DMS153 (cell line): ENCODE data around the gene NUP93.
"Not testable (repeated sequence)": the region's sequence is repeated elsewhere in the genome, so short reads cannot be mapped to it uniquely, and the experiment has no call there.

Source experiments
- DNase-seq: peaks from one replicate; lab custom pipeline; 2025; lab: John Stamatoyannopoulos, UW

Gene NUP93

DNA sequence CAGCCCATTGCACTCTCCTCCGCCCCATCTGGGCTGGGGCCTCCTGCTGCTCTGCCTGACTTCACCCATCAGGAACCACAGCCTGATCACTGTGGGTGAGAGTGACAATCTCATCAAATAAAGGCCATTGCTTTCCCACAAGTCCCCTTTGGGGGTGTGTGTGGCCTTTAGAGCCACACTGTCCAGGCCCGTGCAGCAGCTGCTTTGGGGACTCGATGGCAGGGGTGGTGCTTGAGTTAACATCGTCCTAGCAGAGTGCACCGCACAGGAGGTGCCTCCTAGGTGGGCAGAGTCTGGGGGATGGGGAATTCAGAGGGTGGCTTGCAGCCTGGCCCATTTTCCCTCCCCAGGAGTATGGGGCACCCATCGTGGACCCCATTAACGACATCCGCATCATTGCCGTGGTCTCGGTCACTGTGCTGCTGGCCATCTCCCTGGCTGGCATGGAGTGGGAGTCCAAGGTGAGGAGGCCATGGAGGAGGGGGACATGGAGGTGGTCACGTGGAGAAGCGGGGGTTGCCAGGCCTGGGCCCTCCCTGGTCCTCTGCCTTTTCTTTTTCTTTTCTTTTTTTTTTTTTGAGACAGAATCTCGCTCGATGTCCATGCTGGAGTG lies 140.5 kb downstream of the NUP93 start:
- DNase-seq, result no peak

DNA sequence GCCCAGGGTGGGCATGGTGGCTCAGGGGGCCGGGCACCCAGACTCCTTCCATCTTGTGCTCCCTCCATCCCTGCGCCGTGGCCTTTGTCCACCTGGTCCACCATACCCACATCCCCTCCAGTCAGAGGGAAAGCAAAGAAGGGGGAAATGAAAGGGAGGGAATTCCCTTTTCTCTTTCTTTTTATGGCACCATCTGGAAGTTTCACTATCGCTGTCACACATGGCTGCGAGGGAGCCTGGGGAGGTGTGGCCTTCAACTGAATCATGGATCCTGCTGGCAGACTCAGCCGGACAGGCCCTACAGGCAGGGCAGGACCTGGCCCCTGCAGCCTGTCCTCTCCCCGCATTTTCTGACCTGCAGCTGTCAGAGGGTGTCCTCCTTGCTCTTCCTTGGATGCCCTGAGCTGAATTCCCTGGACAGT lies 141.3 kb downstream of the NUP93 start:
- no peak for DNase-seq

DNA sequence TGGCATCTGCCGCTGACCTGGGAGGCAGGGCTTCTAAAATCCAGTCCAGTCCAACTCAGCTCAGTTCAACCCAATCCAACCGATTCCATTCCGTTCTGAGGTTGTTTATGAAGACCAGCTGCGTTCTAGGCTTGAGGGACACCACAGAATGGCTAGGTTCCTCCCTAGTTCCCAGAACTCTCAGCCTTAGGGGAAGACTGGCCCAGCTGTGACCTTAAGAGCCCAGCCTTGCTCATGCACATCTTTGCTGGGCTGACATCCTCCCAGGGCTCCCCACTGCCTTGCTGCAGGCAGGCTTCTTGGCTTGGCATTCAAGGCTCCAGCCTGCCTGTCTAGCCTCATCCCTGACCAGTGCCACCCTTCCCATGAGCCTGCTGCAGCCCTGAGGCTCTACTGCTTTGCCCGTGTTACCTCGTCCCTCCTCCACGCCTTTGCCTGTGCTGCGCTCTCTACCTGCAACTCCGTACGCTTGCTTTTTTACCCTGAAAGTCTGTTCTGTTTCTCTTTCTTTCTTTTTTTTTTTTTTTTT lies 143.0 kb downstream of the NUP93 start:
- DNase-seq, result no peak

- no peak for DNase-seq
Measured at GRCh38 chr16:56874800-56875199, 144.9 kb downstream of the NUP93 start.

GRCh38 chr16:56876048-56876447 lies 146.1 kb downstream of the NUP93 start:
- DNase-seq, result no peak

GRCh38 chr16:56877486-56878182 lies 147.7 kb downstream of the NUP93 start:
- no peak for DNase-seq

DNA sequence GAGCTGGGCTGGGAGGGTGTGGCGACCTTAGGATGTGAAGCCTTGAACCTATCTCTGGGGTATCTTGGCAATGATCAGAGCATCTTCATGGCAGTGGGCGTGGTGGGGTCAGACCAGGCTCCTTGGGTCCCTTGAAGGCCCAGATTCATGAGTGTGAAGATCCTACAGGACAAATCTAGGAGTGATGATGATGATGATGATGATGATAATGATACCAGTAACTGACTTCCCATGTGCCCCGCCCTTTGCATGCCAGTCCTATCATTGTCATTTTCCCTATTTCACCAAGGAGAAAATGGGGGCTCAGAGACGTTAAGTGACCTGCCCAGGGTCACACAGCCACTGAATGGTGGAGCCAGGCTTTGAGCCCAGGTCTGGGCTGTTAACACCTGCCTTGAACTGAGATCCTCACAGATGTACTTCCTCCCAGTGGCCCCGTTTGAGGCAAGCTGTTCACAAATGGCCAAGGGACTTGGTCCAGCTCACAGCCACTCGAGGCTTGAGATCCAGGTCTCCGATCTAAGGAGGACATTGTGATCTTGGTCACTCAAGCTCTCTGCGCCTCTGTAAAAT lies 148.4 kb downstream of the NUP93 start:
- DNase-seq, result no peak

- DNase-seq, result no peak
Measured at GRCh38 chr16:56879276-56879675, 149.3 kb downstream of the NUP93 start.

- no peak for DNase-seq
Measured at GRCh38 chr16:56880176-56880575, 150.2 kb downstream of the NUP93 start.

DNA sequence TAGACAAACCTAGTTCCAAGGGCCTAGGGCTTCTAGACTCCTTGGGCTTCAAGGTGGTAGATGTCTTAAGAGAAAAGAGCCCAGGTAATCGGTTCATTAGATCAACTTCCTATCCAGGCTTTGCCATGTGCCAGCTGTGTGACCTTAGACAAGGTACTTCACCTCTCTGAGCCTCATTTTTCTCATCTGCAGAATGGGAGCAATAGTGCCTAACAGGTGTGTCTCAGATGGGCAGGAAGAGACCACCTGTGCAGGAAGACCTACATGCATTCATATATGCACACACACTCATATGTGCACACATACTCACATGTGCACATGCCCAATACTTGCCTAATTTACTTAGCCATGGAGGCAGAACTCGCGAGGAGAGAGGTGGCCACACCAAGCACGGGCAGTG lies 150.8 kb downstream of the NUP93 start:
- no peak for DNase-seq

DNA sequence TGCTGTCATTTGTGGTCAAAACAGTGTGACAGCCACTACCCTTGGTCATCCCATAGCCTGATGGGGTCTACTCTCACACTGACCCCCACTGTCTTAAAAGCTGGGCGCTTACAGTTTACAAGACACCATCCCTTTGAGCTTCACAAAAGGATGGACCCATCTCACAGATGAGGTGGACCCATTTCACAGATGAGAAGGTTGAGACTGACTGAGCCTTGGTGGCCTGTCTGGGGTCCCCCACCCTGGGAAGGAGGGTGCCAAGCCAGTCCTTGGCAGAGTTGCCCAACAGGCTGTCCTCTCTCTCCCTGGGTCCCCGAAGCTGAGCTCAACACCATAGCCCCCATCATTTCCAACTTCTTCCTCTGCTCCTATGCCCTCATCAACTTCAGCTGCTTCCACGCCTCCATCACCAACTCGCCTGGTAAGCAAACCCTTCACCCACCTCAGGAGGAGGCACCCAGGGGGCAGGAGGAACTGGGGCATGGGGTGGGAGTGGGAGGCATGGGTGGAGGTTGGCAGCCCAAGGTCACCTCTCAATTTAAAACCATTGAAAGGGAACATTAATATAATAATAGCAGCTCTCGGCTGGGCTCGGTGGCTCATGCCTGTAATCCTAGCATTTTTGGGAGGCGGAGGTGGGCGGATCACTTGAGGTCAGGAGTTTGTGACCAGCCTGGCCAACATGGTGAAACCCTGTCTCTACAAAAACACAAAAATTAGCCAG lies 152.3 kb downstream of the NUP93 start:
- no peak for DNase-seq

GRCh38 chr16:56883586-56883985 lies 153.7 kb downstream of the NUP93 start:
- no peak for DNase-seq

DNA sequence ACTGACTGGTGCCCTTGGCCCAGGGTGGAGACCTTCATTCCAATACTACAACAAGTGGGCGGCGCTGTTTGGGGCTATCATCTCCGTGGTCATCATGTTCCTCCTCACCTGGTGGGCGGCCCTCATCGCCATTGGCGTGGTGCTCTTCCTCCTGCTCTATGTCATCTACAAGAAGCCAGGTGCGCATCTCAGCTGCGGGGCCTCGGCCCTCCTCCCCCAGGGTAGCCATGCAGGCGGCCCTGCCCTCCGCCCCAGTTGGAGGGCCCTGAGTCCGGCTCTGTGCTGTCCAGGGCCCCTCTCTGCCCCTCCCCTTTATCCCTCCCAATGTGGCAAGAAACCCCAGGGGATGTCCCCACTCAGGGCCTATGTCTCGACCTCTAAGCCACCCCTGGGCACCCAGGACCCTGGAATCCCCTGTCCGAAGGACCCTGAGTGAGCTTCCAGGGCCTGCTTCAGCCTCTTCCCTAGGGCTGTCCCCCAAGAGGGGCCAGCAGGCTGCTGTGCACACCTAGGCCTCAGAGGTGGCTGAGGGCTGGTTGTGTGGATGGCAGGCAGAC lies 154.2 kb downstream of the NUP93 start:
- no peak for DNase-seq

DNA sequence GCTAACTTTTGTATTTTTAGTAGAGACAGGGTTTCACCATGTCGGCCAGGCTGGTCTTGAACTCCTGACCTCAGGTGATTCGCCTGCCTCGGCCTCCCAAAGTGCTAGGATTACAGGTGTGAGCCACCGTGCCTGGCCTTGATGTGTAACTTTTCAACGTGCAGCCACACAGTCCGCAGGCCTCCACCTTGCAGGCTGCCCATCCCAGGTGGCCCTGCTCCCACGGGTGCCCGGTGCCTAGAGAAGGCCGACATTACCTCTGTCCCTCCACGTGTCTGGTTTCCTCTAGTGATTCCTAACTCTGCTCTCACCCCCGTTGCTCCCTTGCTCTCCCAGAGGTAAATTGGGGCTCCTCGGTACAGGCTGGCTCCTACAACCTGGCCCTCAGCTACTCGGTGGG lies 155.0 kb downstream of the NUP93 start:
- DNase-seq, result not testable (repeated sequence)

DNA sequence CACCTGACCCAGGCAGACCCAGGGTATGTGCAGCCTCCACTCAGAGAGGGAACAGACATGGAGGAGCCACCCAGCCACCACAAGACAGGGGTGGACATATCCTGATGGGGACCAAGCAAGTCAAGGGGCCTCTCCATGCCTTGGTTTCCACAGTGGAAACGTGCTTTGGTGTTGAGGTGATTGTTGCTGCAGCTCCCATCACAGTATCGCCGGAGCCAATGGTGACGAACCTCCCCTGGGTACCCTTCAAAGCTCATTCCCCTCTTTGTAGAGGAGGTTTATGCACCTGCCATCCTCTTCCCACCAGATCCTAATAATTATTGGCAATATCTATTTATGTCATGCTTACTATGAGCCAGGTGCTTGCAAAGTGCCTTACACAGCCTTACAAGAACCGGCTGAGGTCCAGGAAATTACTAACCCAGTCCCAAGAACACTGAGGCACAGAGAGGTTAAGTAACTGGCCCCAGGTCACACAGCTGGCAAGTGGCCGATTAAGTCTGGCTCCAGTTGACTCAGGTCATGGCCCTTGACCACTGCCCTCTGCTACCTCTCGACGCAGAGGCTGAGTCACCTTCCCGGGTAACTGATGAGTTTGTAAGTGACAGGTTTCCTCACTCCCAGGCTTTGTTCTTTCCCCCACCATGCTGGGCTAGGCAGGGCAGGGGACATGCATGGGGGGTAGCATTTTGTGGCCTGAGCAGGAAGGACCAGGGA lies 155.7 kb downstream of the NUP93 start:
- DNase-seq, result no peak

DNA sequence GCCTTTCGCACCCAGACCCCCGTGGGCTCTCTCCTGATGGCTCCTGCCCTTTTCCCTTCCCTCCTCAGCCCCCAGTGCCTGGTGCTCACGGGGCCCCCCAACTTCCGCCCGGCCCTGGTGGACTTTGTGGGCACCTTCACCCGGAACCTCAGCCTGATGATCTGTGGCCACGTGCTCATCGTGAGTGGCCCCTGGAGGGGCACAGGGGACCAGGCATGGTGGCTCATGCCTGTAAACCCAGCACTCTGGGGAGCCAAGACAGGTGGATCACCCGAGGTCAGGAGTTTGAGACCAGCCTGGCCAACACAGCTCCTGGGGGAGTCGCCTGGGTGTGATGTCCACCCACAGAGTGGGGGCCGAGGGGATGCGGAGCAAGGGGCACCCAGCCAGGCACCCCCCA lies 156.4 kb downstream of the NUP93 start:
- DNase-seq, result no peak

DNA sequence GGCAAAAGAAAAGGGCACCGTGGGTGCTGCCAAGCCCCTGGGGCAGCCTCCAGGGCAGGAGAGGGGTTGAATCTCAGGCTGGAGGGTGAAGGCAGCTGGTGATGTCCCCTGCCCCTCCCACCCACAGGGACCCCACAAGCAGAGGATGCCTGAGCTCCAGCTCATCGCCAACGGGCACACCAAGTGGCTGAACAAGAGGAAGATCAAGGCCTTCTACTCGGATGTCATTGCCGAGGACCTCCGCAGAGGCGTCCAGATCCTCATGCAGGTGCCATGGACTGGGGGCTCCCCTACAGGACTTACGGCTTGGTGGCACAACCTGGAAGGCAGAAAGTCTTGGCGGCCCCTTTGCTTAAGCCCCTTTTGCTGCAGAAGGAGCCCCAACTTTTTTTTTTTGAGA lies 156.9 kb downstream of the NUP93 start:
- no peak for DNase-seq

DNA sequence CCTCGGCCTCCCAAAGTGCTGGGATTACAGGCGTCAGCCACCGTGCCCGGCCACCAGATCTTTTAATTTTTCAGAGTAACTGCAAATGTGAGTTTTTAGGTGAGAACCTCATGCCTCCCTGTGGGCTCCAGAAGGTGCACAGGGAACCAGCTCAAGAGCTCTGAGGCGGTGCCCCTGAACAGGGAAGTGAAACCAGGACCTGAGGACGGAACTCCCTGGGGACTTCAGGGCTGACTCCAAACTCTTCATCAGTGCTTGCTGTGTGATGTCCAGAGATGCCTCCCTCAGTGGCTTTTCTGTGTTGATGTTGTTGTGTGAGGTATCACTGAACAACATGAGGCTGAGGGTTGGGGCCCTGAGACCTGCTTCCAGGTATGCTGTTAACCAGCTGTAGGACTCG lies 158.9 kb downstream of the NUP93 start:
- DNase-seq, result no peak

- no peak for DNase-seq
Measured at GRCh38 chr16:56889206-56889605, 159.3 kb downstream of the NUP93 start.

- DNase-seq, result no peak
Measured at GRCh38 chr16:56891685-56892084, 161.8 kb downstream of the NUP93 start.

DNA sequence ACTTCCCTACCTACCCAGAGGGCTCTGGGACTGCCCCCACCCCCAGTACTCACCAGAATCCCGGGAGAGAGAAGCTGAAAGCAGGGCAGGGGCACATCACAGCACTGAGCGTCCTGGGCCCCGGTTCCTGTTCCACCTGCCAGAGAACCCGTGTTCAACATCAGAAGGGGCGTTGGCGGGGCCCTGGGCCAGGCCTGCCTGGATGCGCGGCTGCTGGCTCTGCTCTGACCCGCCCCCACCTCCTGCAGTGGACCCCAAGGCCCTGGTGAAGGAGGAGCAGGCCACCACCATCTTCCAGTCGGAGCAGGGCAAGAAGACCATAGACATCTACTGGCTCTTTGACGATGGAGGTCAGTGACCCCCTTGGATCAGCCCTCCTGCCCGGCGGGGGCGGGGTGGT lies 162.8 kb downstream of the NUP93 start:
- DNase-seq, result no peak
